D721Med (cell line): ENCODE data around the gene QRICH1.

Experiments used
- DNase-seq: peaks from one replicate; pipeline ENCODE4 v3.0.0; 2011; ENCODE audit warnings: low spot score; ENCODE audit not compliant: insufficient read length
- FAIRE-seq: peaks from 2 replicates; lab custom pipeline; 2011; peaks lifted over from hg19 to GRCh38; lab: Jason Lieb, UNC
- TF ChIP-seq, protein P1 (sequence below): IDR thresholded peaks from 2 replicates; pipeline ENCODE4 v1.5.1; 2012; ENCODE audit warnings: mild to moderate bottlenecking, control low read depth; ENCODE audit not compliant: insufficient read depth; ENCODE audit errors: missing control alignments

Gene QRICH1

DNA sequence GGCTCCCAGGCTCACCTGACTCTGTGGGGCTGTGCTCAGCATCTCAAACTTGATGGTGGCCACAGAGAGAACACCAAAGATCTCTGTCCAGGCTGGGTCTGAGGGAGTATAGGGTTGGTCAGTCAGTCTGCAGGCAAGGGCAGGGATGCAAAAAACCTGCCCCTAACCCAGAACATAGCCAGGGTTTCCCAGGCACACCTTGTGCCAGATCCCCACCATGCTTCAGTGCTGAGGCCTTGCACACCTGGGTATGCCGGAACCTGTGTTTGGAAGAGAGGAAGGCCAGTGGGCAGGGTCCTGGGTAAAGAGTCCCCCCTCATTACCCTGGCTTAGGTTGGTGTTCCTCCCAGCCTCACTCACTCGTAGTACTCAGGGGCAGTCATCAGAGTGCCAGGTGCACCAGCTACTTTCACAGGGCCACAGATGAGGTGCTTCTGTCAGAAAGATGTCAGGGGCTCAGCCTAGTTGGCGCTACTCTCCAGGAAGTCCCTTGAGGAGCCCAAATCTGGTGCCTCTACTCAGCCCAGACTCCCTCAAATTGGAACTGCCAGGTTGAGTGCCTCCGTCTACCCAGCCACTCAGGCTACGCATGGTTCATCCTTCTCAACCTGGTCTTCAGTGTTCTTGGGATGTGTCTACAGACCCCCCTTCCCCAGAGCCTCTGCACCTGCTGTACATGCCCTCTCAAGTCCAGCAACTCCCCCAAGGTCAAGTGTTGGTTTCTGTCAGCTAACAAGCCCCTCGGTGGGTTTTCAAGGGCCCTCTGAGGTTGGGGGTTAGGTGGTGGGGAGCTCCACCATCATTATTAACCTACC, 77.2 kb downstream of the QRICH1 start:
- no peak for FAIRE-seq
- TF ChIP-seq, protein P1, sequence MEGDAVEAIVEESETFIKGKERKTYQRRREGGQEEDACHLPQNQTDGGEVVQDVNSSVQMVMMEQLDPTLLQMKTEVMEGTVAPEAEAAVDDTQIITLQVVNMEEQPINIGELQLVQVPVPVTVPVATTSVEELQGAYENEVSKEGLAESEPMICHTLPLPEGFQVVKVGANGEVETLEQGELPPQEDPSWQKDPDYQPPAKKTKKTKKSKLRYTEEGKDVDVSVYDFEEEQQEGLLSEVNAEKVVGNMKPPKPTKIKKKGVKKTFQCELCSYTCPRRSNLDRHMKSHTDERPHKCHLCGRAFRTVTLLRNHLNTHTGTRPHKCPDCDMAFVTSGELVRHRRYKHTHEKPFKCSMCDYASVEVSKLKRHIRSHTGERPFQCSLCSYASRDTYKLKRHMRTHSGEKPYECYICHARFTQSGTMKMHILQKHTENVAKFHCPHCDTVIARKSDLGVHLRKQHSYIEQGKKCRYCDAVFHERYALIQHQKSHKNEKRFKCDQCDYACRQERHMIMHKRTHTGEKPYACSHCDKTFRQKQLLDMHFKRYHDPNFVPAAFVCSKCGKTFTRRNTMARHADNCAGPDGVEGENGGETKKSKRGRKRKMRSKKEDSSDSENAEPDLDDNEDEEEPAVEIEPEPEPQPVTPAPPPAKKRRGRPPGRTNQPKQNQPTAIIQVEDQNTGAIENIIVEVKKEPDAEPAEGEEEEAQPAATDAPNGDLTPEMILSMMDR: no peak
- DNase-seq: no peak

DNA sequence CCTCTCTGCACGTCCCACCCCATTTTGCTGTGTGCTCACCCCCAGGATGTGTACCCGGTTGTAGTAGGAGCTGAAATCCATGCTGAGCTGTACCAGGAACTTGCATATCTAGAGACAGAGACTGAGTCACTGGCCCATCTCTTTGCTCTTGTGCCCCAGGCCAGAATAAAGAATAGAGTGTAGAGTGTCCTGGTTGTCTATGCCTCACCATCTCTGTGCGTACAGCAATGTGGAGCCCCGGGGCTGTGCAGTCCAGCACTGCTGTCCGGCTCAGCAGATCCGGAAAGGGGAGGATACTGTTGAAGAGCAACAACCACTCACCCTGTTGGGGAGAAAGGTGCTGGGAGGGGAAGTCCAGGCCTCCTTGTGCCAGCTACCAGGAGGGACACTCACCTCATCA, 78.1 kb downstream of the QRICH1 start:
- TF ChIP-seq, protein P1: no peak
- DNase-seq (no peak), FAIRE-seq (no peak)

- DNase-seq (no peak), FAIRE-seq (no peak)
- TF ChIP-seq, protein P1: no peak
Measured at GRCh38 chr3:49015072-49015471, 78.8 kb downstream of the QRICH1 start.

DNA sequence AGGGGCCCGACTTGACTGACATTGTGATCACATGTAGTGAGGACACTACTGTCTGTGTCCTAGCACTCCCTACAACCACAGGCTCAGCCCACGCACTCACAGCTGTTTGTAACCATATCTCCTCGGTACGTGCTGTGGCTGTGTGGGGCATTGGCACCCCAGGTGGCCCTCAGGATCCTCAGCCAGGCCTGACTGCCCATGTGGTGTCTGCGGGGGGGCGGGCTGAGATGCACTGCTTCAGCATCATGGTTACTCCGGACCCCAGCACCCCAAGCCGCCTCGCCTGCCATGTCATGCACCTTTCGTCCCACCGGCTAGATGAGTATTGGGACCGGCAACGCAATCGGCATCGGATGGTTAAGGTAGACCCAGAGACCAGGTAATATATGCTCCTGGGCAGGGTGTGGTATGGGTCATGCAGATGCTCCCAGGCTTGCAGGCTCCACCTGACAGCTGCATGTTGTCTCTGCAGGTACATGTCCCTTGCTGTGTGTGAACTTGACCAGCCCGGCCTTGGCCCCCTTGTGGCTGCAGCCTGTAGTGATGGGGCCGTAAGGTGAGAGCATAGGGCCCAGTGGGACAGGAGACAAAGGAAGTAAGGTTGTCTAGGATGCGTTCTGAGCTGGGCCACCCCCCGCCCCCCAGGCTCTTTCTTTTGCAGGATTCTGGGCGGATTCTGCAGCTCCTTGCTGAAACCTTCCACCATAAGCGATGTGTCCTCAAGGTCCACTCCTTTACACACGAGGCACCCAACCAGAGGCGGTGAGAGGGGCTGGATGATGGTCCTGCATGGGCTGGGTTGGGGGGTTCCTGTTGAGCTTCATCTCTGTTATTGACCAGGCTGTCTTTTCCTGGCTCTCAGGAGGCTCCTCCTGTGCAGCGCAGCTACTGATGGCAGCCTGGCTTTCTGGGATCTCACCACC, 79.9 kb downstream of the QRICH1 start:
- FAIRE-seq (no peak), DNase-seq (no peak)
- TF ChIP-seq, protein P1: peak; percentile 26

DNA sequence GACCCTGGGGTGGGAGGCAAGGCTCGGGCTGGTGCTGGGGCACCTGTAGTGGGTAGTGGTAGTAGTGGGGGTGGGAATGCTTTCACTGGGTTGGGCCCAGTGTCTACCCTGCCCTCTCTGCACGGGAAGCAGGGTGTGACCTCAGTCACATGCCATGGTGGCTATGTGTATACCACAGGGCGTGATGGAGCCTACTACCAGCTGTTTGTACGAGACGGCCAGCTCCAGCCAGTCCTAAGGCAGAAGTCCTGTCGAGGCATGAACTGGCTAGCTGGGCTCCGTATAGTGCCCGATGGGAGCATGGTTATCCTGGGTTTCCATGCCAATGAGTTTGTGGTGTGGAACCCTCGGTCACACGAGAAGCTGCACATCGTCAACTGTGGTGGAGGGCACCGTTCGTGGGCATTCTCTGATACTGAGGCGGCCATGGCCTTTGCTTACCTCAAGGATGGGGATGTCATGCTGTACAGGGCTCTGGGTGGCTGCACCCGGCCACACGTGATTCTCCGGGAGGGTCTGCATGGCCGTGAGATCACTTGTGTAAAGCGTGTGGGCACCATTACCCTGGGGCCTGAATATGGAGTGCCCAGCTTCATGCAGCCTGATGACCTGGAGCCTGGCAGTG, 80.6 kb downstream of the QRICH1 start:
- TF ChIP-seq, protein P1: no peak
- no peak for FAIRE-seq
- DNase-seq: no peak

GRCh38 chr3:49012441-49013017, 81.3 kb downstream of the QRICH1 start:
- FAIRE-seq (no peak), DNase-seq (no peak)
- TF ChIP-seq, protein P1: no peak
